Mucosa of stomach (tissue), 1 donor: Measurements from ENCODE around the gene COL11A1.
"Not testable (repeated sequence)": the region's sequence is repeated elsewhere in the genome, so short reads cannot be mapped to it uniquely, and the experiment has no call there.

Experiments
- H3K27me3 ChIP-seq: one replicate; pipeline ENCODE4 v1.7.0; 2013; ENCODE audit warnings: mild to moderate bottlenecking, low read length; ENCODE audit not compliant: control insufficient read depth, insufficient read depth
- H3K36me3 ChIP-seq: one replicate; pipeline ENCODE4 v1.7.0; 2013; ENCODE audit warnings: low read length; ENCODE audit not compliant: control insufficient read depth, insufficient read depth
- H3K4me1 ChIP-seq: one replicate; pipeline ENCODE4 v1.7.0; 2013; ENCODE audit warnings: mild to moderate bottlenecking, low read length; ENCODE audit not compliant: control insufficient read depth, insufficient read depth
- H3K4me3 ChIP-seq: one replicate; pipeline ENCODE4 v1.7.0; 2013; ENCODE audit warnings: low read length
- H3K9ac ChIP-seq: one replicate; pipeline ENCODE4 v1.7.0; 2013; ENCODE audit warnings: mild to moderate bottlenecking, low read length, moderate library complexity
- H3K9me3 ChIP-seq: one replicate; pipeline ENCODE4 v1.7.0; 2013; ENCODE audit warnings: mild to moderate bottlenecking, low read length, moderate library complexity; ENCODE audit not compliant: control insufficient read depth
- donor health status: Pancreatic carcinoma.

The COL11A1 gene

GRCh38 chr1:103108376-103109150 is at the start of gene COL11A1:
Gene COL11A1 (minus strand): TSS chr1:103108522. CDS start chr1:103108178, 344 bp downstream.
- Histone ChIP-seq H3K9me3 (no peaks in the 10 kb centered on the region), H3K4me3 (no peak within 1 kb of the TSS), H3K4me1 (peaks cover 6% of the 10 kb centered on the region), H3K27me3 (peaks cover 23% of the 10 kb centered on the region), H3K36me3 (no peaks in the 10 kb centered on the region), H3K9ac (no peak within 1 kb of the TSS)

- no peak overlapping the region for H3K4me3 ChIP-seq
- no peaks in the 10 kb centered on the region for H3K9me3 ChIP-seq
- no peaks in the 10 kb centered on the region for H3K4me1 ChIP-seq
- H3K9ac ChIP-seq = no peak overlapping the region
- no peaks in the 10 kb centered on the region for H3K36me3 ChIP-seq
- H3K27me3 ChIP-seq = no peaks in the 10 kb centered on the region
These were observed 48.6 kb upstream of the COL11A1 start for GRCh38 chr1:103156966-103157365.

GRCh38 chr1:103146166-103146565 is 37.8 kb upstream of the COL11A1 start:
- H3K9me3 ChIP-seq = no peaks in the 10 kb centered on the region
- H3K27me3 ChIP-seq = no peaks in the 10 kb centered on the region
- no peak overlapping the region for H3K9ac ChIP-seq
- H3K36me3 ChIP-seq = no peaks in the 10 kb centered on the region
- H3K4me3 ChIP-seq = no peak overlapping the region
- H3K4me1 ChIP-seq = no peaks in the 10 kb centered on the region

- H3K9ac ChIP-seq = no peak overlapping the region
- no peaks in the 10 kb centered on the region for H3K4me1 ChIP-seq
- H3K4me3 ChIP-seq = no peak overlapping the region
- no peaks in the 10 kb centered on the region for H3K36me3 ChIP-seq
- no peaks in the 10 kb centered on the region for H3K27me3 ChIP-seq
- H3K9me3 ChIP-seq = no peaks in the 10 kb centered on the region
These were observed 37.1 kb upstream of the COL11A1 start for GRCh38 chr1:103145449-103145848.

- Histone ChIP-seq H3K27me3 (no peaks in the 10 kb centered on the region), H3K9ac (no peak overlapping the region), H3K4me3 (no peak overlapping the region), H3K36me3 (no peaks in the 10 kb centered on the region), H3K4me1 (no peaks in the 10 kb centered on the region), H3K9me3 (no peaks in the 10 kb centered on the region)
These were observed 36.4 kb upstream of the COL11A1 start for GRCh38 chr1:103144681-103145080.

- Histone ChIP-seq H3K36me3 (no peaks in the 10 kb centered on the region), H3K4me1 (no peaks in the 10 kb centered on the region), H3K9ac (no peak overlapping the region), H3K9me3 (no peaks in the 10 kb centered on the region), H3K4me3 (no peak overlapping the region), H3K27me3 (no peaks in the 10 kb centered on the region)
These were observed 34.1 kb upstream of the COL11A1 start for GRCh38 chr1:103142461-103142860.

GRCh38 chr1:103129796-103130195 is 21.5 kb upstream of the COL11A1 start:
- H3K36me3 ChIP-seq = no peaks in the 10 kb centered on the region
- H3K4me1 ChIP-seq = no peaks in the 10 kb centered on the region
- no peaks in the 10 kb centered on the region for H3K9me3 ChIP-seq
- H3K9ac ChIP-seq = no peak overlapping the region
- H3K4me3 ChIP-seq = no peak overlapping the region
- no peaks in the 10 kb centered on the region for H3K27me3 ChIP-seq

- H3K4me1 ChIP-seq = no peaks in the 10 kb centered on the region
These were observed 20.9 kb upstream of the COL11A1 start for GRCh38 chr1:103129255-103129654.

GRCh38 chr1:103128256-103128655 is 19.9 kb upstream of the COL11A1 start:
- not testable (repeated sequence) for H3K9ac ChIP-seq, H3K4me3 ChIP-seq, H3K9me3 ChIP-seq, H3K4me1 ChIP-seq, H3K36me3 ChIP-seq, H3K27me3 ChIP-seq

More at GRCh38 chr1:103129255-103129654, 20.9 kb upstream of the COL11A1 start:
- Histone ChIP-seq H3K4me3 (no peak overlapping the region), H3K9me3 (no peaks in the 10 kb centered on the region), H3K9ac (no peak overlapping the region), H3K36me3 (no peaks in the 10 kb centered on the region), H3K27me3 (no peaks in the 10 kb centered on the region)

- Histone ChIP-seq H3K36me3 (no peaks in the 10 kb centered on the region), H3K9me3 (no peaks in the 10 kb centered on the region), H3K4me3 (no peak overlapping the region), H3K27me3 (no peaks in the 10 kb centered on the region), H3K4me1 (no peaks in the 10 kb centered on the region), H3K9ac (no peak overlapping the region)
These were observed 16.9 kb upstream of the COL11A1 start for GRCh38 chr1:103125219-103125618.

GRCh38 chr1:103122983-103123720 is 14.8 kb upstream of the COL11A1 start:
- Histone ChIP-seq H3K4me1 (no peaks in the 10 kb centered on the region), H3K9me3 (no peaks in the 10 kb centered on the region), H3K9ac (no peak overlapping the region), H3K36me3 (no peaks in the 10 kb centered on the region), H3K27me3 (no peaks in the 10 kb centered on the region), H3K4me3 (no peak overlapping the region)

- Histone ChIP-seq H3K4me1 (no peaks in the 10 kb centered on the region), H3K9me3 (no peaks in the 10 kb centered on the region), H3K27me3 (no peaks in the 10 kb centered on the region), H3K9ac (no peak overlapping the region), H3K36me3 (no peaks in the 10 kb centered on the region), H3K4me3 (no peak overlapping the region)
These were observed 12.7 kb upstream of the COL11A1 start for GRCh38 chr1:103120981-103121380.
